ENCODE measurements around the gene NEK9.

DNA sequence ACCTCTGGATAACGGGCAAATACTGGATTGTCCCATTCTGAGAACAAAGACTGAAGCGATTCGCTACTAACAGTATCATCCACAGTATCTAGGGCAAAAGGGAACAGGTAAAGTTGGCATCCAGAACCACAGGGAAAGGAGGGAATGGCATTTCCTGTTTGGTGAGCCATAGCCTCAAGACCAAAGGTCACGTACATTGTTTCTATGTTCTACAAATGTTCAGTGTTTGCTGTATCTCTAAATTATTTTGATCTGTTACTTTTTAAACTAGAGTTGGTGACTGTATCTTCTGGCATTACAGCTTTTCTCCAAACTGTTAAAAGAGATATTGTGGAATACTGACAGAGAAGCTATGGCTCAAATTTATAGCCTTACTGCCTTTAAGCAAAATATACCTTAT lies 85.2 kb downstream of the NEK9 start:
- TF ChIP-seq CTCF (IDR thresholded peaks at IDR 0.05) (no peak), ZFX (IDR thresholded peaks at IDR 0.05; ENCODE audit: borderline replicate concordance) (no peak)

Measured in 22Rv1 (cell line).